GM23248 (cell line): ENCODE results near the gene ZNF358. TPM values are rescaled to one million over a fixed set of nuclear protein-coding genes. Genes with fewer than 3 reads are reported as not detected.
A peak's percentile ranks its signal among the peaks of the same experiment; 100 is the strongest.

ENCODE experiments used
- DNase-seq: peaks from one replicate; pipeline ENCODE4 v3.0.0-alpha.2; 2015
- H2AFZ ChIP-seq: fragments of 200-600 bp; sonication (generic); 2 replicates; pipeline ENCODE4 v1.6.1; 2016; ENCODE audit warnings: antibody characterized with exemption
- H3F3A ChIP-seq: fragments of 200-600 bp; sonication (generic); 2 replicates; pipeline ENCODE4 v1.6.1; 2016; ENCODE audit warnings: mild to moderate bottlenecking, antibody characterized with exemption, mixed run types; ENCODE audit not compliant: insufficient read depth
- H3K27ac ChIP-seq: fragments of 200-600 bp; sonication (generic); 2 replicates; pipeline ENCODE4 v1.5.1; 2016; ENCODE audit warnings: mild to moderate bottlenecking
- H3K27me3 ChIP-seq: fragments of 200-600 bp; sonication (generic); replicated peaks from 2 replicates; pipeline ENCODE4 v1.6.1; 2016; ENCODE audit warnings: mild to moderate bottlenecking; ENCODE audit not compliant: insufficient read depth
- H3K36me3 ChIP-seq: fragments of 200-600 bp; sonication (generic); 2 replicates; pipeline ENCODE4 v1.6.1; 2016; ENCODE audit warnings: low read depth, mild to moderate bottlenecking
- H3K4me1 ChIP-seq: fragments of 200-600 bp; sonication (generic); 2 replicates; pipeline ENCODE4 v1.6.1; 2016; ENCODE audit warnings: mild to moderate bottlenecking; ENCODE audit not compliant: insufficient read depth
- H3K4me2 ChIP-seq: fragments of 200-600 bp; sonication (generic); one replicate; pipeline ENCODE4 v1.6.1; 2016; ENCODE audit warnings: mild to moderate bottlenecking; ENCODE audit not compliant: unreplicated experiment
- H3K4me3 ChIP-seq: fragments of 200-600 bp; sonication (generic); 2 replicates; pipeline ENCODE4 v1.5.1; 2016; ENCODE audit warnings: mild to moderate bottlenecking
- H3K79me2 ChIP-seq: fragments of 200-600 bp; sonication (generic); 2 replicates; pipeline ENCODE4 v1.6.1; 2016; ENCODE audit warnings: mild to moderate bottlenecking; ENCODE audit not compliant: insufficient read depth
- H3K9ac ChIP-seq: fragments of 200-600 bp; sonication (generic); 2 replicates; pipeline ENCODE4 v1.6.1; 2016; ENCODE audit warnings: mild to moderate bottlenecking
- H3K9me2 ChIP-seq: fragments of 200-600 bp; sonication (generic); 2 replicates; pipeline ENCODE4 v1.6.1; 2016; ENCODE audit warnings: mixed run types, mild to moderate bottlenecking, moderate library complexity; ENCODE audit not compliant: insufficient read depth
- H3K9me3 ChIP-seq: fragments of 200-600 bp; sonication (generic); one replicate; pipeline ENCODE4 v1.6.1; 2017; ENCODE audit warnings: low read depth
- H4K20me1 ChIP-seq: fragments of 200-600 bp; sonication (generic); 2 replicates; pipeline ENCODE4 v1.6.0; 2016; ENCODE audit not compliant: insufficient read depth
- EZH2 ChIP-seq: fragments of 200-600 bp; sonication (generic); IDR thresholded peaks from 2 replicates; pipeline ENCODE4 v1.6.1; 2018; ENCODE audit warnings: antibody characterized with exemption, mild to moderate bottlenecking; ENCODE audit not compliant: insufficient read depth, poor library complexity, severe bottlenecking
- EZH2phosphoT487 ChIP-seq: fragments of 200-600 bp; sonication (generic); IDR thresholded peaks from 2 replicates; pipeline ENCODE4 v1.6.1; 2018; ENCODE audit warnings: antibody characterized with exemption, moderate library complexity, mild to moderate bottlenecking, low read depth; ENCODE audit not compliant: insufficient read depth
- WGBS, 2 experiments: methylation state at CpG; one replicate each; pipeline ENCODE4 v1.1.6; 2015 to 2017; ENCODE audit warnings: low lambda C conversion rate in 2 of 2, low coverage in 1 of 2; ENCODE audit errors: missing lambda C conversion rate in 2 of 2; 5-methylcytosine and 5-hydroxymethylcytosine counted together
- in situ Hi-C: fragments of 300-500 bp; cut with MboI; formaldehyde crosslinking; loops from 2 replicates; pipeline ENCODE4 v1.15.0; 2020
- polyA plus RNA-seq: library from polyadenylated mRNA; unstranded; fragments of >200 nt; fragmentation: Nextera tagmentation; extraction: Ambion mirVana; gene quantifications from 2 replicates; pipeline ENCODE4 v1.2.1, GENCODE V29; 2016
- total RNA-seq: library from RNA; depleted of rRNA; stranded (reverse); fragments of >200 nt; shearing (Covaris generic); gene quantifications from 2 replicates; pipeline ENCODE4 v1.2.3, GENCODE V29; 2014; rRNA removed

The ZNF358 gene
- total RNA-seq = 51.1 and 56.3 TPM in 2 replicates
- 11.4 and 12.0 TPM in 2 replicates for polyA plus RNA-seq

DNA sequence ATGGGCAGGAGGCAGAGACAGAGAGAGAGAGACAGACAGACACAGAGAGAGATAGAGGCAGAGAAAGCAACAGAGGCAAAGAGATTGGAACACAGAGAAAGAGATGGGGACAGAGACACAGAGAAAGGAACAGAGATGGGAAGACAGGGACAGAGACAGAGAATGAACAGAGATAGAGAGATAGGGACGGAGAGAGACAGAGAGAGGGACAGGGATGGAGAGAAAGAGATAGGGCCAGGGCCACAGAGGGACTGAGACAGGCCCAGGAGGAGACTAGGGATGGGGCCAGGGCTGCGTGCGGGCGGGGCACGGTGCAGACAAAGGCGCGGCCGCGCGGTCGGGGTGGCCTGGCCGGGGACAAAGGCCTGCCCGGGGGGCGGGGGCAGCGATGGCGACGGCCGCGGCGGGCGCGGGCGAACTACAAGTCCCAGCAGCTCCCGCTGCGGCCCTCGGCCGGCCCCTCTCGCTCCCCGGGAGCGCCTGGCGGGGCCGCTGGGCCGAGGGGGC lies at the start of gene ZNF358:
Gene ZNF358 (plus strand): TSS at position 459 of the 507 bp plus-strand sequence. CDS start 3,140 bp downstream, outside the sequence.
- H3K4me2 ChIP-seq = peak within 1 kb of the TSS; percentile 99
- TF ChIP-seq EZH2 (no peak), EZH2phosphoT487 (no peak)
- H2AFZ ChIP-seq = peak within 1 kb of the TSS; percentile 100
- no peaks in the 10 kb centered on the region for H3K9me3 ChIP-seq
- in situ Hi-C loops = no loop called here
- no peaks in the 10 kb centered on the region for H3K27me3 ChIP-seq
- no peaks in the 10 kb centered on the region for H3K9me2 ChIP-seq
- H3K4me1 ChIP-seq = peaks cover 6% of the 10 kb centered on the region
- WGBS, 2 experiments = 2% methylated on average over 17 to 23 of the region's 33 CpGs
- no peaks in the 10 kb centered on the region for H4K20me1 ChIP-seq
- H3K79me2 ChIP-seq = peaks cover 8% of the 10 kb centered on the region; the same call in 1 of the 2 replicates
- no peaks in the 10 kb centered on the region for H3K36me3 ChIP-seq
- H3K9ac ChIP-seq = peak within 1 kb of the TSS; percentile 95
- no peaks in the 10 kb centered on the region for H3F3A ChIP-seq
- peak; percentile 85 for DNase-seq
- H3K4me3 ChIP-seq = peak within 1 kb of the TSS; percentile 80
- H3K27ac ChIP-seq = no peak within 1 kb of the TSS; the same call in 1 of the 2 replicates

DNA sequence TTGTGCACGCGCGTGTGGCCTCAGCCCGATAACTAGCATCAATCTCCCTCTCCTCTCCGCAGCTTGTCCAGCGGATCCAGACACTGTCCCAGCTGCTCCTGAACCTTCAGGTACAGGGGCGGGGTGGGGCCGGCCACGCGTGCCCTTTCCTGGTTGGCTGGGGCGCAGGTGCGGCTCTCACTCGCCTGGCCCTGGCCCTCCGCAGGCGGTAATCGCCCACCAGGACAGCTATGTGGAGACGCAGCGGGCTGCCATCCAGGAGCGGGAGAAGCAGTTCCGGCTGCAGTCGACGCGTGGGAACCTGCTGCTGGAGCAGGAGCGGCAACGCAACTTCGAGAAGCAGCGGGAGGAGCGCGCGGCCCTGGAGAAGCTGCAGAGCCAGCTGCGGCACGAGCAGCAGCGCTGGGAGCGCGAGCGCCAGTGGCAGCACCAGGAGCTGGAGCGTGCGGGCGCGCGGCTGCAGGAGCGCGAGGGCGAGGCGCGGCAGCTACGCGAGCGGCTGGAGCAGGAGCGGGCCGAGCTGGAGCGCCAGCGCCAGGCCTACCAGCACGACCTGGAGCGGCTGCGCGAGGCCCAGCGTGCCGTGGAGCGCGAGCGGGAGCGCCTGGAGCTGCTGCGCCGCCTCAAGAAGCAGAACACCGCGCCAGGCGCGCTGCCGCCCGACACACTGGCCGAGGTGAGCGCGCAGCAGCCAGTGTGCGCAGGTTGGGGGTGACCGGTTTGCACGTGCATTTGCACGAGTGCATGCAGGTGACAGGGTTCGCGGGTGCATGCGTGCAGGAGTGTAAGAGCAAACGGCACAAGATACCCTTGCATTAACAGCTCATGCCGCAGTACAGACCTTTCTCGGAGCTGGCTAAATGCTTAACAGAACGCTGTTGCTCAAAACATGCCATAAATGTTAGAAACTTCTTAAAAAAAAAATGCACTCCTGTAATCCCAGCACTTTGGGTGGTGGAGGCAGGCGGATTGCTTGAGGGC lies 48.6 kb upstream of the ZNF358 start:
- Histone ChIP-seq H3K9ac (no peak overlapping the region), H3K27ac (no peak overlapping the region), H3K4me3 (no peak overlapping the region), H3K4me2 (no peak overlapping the region), H3F3A (no peaks in the 10 kb centered on the region), H3K79me2 (no peaks in the 10 kb centered on the region), H4K20me1 (no peaks in the 10 kb centered on the region), H3K27me3 (no peaks in the 10 kb centered on the region), H3K9me2 (no peaks in the 10 kb centered on the region), H2AFZ (no peak overlapping the region), H3K36me3 (no peaks in the 10 kb centered on the region), H3K9me3 (no peaks in the 10 kb centered on the region), H3K4me1 (no peaks in the 10 kb centered on the region)
- 97 to 98% methylated on average over 75 to 86 of the region's 86 CpGs for WGBS, 2 experiments
- TF ChIP-seq EZH2phosphoT487 (no peak), EZH2 (no peak)
- no peak for DNase-seq
- in situ Hi-C loops = no loop called here

DNA sequence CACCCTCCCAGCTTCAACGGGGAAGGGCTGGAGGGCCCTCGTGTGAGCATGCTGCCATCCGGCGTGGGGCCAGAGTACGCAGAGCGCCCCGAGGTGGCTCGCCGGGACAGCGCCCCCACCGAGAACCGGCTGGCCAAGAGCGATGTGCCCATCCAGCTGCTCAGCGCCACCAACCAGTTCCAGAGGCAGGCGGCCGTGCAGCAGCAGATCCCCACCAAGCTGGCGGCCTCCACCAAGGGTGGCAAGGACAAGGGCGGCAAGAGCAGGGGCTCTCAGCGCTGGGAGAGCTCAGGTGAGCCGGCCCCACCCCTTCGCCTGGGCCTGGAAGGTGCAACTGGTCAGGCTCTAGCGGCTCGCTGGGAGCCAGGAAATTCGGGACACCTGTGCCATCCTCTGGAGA lies 47.1 kb upstream of the ZNF358 start:
- Histone ChIP-seq H2AFZ (no peak overlapping the region), H3K79me2 (no peaks in the 10 kb centered on the region), H3K36me3 (no peaks in the 10 kb centered on the region), H3K9ac (no peak overlapping the region), H3F3A (no peaks in the 10 kb centered on the region), H3K9me2 (no peaks in the 10 kb centered on the region), H3K27ac (no peak overlapping the region), H3K4me2 (no peak overlapping the region), H3K27me3 (no peaks in the 10 kb centered on the region), H3K9me3 (no peaks in the 10 kb centered on the region), H4K20me1 (no peaks in the 10 kb centered on the region), H3K4me3 (no peak overlapping the region), H3K4me1 (no peaks in the 10 kb centered on the region)
- in situ Hi-C loops = no loop called here
- DNase-seq = no peak
- TF ChIP-seq EZH2 = no peak
- TF ChIP-seq EZH2phosphoT487 = no peak
- 89 to 93% methylated on average over 20 to 23 of the region's 24 CpGs for WGBS, 2 experiments

DNA sequence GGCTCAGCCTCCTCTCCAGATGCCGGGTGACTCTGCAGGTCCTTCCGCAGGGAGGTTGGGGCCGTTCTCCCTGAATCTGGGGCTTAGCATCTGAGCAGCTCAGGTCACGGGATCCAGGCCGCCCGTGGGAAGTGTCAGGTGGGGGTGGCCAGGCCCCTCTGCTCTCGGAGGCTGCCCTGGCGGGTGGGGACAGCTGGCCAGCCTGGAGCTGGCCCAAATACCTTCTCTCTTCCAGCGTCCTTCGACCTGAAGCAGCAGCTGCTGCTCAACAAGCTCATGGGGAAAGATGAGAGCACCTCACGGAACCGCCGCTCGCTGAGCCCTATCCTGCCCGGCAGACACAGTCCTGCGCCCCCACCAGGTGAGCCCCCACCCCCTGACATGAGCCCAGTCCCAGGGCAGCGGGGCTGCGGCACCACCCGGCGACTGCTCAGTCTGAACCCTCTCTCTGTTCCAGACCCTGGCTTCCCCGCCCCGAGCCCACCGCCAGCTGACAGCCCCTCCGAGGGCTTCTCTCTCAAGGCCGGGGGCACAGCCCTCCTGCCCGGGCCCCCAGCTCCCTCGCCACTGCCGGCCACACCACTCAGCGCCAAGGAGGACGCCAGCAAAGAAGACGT lies 46.1 kb upstream of the ZNF358 start:
- no peak overlapping the region for H3K27ac ChIP-seq
- no peaks in the 10 kb centered on the region for H3K27me3 ChIP-seq
- no peaks in the 10 kb centered on the region for H3K36me3 ChIP-seq
- H4K20me1 ChIP-seq = no peaks in the 10 kb centered on the region
- H3K9me3 ChIP-seq = no peaks in the 10 kb centered on the region
- no peak overlapping the region for H3K4me3 ChIP-seq
- no peak overlapping the region for H2AFZ ChIP-seq
- no peaks in the 10 kb centered on the region for H3K9me2 ChIP-seq
- 94 to 96% methylated on average over 17 to 31 of the region's 31 CpGs for WGBS, 2 experiments
- no peaks in the 10 kb centered on the region for H3K79me2 ChIP-seq
- no peak overlapping the region for H3K4me2 ChIP-seq
- no peaks in the 10 kb centered on the region for H3K4me1 ChIP-seq
- no peaks in the 10 kb centered on the region for H3F3A ChIP-seq
- TF ChIP-seq EZH2 (no peak), EZH2phosphoT487 (no peak)
- H3K9ac ChIP-seq = no peak overlapping the region
- DNase-seq = no peak
- in situ Hi-C loops = no loop called here
